ENCODE data around the gene COL5A1.

COL5A1 gene

DNA sequence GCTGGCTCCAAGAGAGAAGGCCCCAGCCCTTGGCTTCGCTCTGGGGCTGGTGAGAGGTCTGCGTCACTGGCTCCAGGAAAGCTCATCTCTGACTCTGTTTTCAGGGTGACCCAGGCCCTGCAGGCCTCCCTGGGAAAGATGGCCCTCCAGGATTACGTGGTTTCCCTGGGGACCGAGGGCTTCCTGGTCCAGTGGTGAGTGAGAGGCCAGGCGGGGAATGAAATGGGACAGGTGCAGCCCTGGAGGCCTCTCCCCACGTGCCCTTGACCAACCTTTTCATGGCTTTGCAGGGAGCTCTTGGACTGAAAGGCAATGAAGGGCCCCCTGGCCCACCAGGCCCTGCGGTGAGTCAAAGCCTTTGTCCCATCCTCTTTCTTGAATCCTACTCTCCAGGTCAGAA lies 163.3 kb downstream of the COL5A1 start:
- DNase-seq (ENCODE audit: extremely low read depth in 1 of 2, low read depth in 1 of 2), result no peak

GRCh38 chr9:134807716-134808446 lies 166.3 kb downstream of the COL5A1 start:
- DNase-seq (ENCODE audit: extremely low read depth in 1 of 2, low read depth in 1 of 2), result no peak

- no peak for DNase-seq (ENCODE audit: extremely low read depth in 1 of 2, low read depth in 1 of 2)
These were observed 166.8 kb downstream of the COL5A1 start for GRCh38 chr9:134808447-134808792.

DNA sequence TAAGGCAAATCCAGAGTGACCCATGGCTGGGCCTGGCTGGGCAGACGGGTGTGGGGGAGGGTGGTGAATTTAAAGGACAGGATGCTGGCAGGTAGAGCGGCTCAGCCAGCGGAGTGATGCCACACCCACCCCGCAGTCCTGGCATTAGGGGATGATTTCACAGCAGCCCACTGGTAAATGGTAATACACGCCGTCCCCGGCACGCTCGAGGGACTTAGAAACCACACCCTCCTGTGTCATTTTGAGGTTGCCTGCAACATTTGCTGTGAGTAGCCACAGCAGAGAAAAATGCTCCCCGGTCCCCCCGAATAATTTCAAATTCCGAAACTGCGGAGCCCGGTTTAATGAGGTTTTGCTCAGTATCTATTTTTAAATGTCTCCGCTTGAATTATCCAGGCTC lies 167.7 kb downstream of the COL5A1 start:
- DNase-seq (ENCODE audit: extremely low read depth in 1 of 2, low read depth in 1 of 2), result no peak

DNA sequence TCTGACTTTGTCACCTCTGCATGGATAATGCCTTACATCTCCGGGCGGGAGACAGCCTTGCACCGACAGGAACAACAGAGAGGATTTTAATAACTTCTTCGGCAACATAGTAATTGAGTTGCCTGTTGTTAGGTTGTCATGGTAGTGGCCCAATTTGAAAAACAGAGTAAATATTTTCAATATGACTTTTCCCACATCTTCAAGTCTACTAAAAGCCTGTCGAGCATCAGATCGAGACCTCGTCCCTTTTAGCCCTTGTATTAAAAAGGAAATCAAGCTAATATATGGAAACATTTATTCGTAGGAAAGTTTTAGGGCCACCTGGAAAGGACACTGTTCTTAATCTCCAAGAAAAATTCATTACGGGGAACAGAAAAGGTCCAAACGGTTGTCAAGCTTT lies 168.2 kb downstream of the COL5A1 start:
- DNase-seq (ENCODE audit: extremely low read depth in 1 of 2, low read depth in 1 of 2), result no peak

GRCh38 chr9:134811079-134811672 lies 169.6 kb downstream of the COL5A1 start:
- DNase-seq (ENCODE audit: extremely low read depth in 1 of 2, low read depth in 1 of 2), result no peak

GRCh38 chr9:134811673-134812342 lies 170.2 kb downstream of the COL5A1 start:
- no peak for DNase-seq (ENCODE audit: extremely low read depth in 1 of 2, low read depth in 1 of 2)

DNA sequence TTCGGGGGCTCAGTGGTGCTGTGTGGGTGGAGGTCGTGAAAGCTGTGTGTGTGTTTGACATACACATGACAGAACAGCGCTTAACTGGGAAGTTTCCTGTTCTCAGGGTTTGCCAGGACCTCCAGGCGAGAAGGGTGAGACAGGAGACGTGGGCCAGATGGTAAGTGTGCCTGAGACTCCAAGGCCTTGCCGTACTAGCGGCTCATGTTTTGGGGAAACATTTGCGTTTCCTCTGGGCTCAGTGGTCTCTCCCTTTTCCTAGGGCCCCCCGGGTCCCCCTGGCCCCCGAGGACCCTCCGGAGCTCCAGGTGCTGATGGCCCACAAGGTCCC lies 170.7 kb downstream of the COL5A1 start:
- no peak for DNase-seq (ENCODE audit: extremely low read depth in 1 of 2, low read depth in 1 of 2)

GRCh38 chr9:134813841-134814240 lies 172.2 kb downstream of the COL5A1 start:
- DNase-seq (ENCODE audit: extremely low read depth in 1 of 2, low read depth in 1 of 2), result no peak

DNA sequence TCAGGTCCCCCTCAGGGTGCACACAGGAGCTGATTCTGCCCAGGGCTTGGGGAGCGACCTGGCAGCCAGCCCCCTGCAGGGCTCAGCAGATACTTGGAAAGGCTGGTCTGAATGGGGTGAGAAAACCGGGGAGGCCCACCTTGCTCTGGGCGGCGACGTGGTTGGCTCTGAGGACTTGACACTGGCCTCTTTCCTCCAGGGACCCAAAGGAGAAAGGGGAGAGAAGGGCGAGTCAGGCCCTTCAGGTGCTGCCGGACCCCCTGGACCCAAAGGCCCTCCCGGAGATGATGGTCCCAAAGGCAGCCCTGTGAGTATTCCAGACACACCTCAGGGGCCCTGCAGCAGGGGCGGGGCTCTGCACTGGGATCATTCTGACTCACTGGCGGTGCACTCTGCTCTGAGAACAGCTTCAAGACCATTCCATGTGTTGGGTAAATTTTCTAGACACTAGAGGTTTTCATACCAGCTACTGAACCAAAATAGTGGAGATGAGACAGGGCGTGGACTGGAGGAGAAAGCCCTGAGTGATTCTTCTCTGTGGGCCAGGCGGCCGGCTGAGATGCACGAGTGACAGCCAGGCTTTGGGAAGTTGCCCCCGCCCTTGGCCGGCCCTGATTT lies 173.1 kb downstream of the COL5A1 start:
- DNase-seq (ENCODE audit: extremely low read depth in 1 of 2, low read depth in 1 of 2), result no peak

DNA sequence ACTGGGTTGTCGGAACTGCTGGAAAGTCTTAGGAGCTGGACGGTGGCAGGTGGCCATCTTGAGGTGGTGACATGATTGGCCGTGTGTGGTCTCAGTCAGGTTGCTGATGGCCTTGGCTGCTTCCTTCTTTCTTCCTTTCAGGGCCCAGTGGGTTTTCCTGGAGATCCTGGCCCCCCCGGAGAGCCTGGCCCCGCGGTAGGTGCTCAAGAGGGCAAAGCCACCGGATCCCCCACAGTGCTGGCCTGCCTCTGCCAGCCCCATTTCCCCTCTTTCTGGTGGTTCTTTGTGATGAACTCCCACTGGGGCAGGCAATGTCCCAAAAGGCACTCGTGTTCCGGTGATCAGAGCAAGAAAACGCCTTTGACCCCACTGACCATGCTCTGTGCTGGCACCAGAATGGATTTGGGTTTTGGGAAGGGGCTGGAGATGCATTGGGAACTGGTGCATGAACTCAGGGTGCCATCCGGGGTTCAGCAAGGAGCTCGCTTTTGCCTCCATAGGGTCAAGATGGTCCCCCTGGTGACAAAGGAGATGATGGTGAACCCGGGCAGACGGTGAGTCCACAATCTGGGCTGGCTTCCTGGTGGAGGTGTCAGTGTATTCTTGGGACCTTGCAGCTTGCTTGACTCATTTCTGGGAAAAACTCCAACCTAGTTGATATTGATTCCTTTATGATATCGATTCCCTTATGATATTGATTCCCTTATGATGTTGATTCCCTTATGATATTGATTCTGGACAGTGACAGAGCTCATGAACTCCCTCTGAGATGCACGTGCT lies 174.0 kb downstream of the COL5A1 start:
- no peak for DNase-seq (ENCODE audit: extremely low read depth in 1 of 2, low read depth in 1 of 2)

- no peak for DNase-seq (ENCODE audit: extremely low read depth in 1 of 2, low read depth in 1 of 2)
These were observed 174.7 kb downstream of the COL5A1 start for GRCh38 chr9:134816264-134816663.

DNA sequence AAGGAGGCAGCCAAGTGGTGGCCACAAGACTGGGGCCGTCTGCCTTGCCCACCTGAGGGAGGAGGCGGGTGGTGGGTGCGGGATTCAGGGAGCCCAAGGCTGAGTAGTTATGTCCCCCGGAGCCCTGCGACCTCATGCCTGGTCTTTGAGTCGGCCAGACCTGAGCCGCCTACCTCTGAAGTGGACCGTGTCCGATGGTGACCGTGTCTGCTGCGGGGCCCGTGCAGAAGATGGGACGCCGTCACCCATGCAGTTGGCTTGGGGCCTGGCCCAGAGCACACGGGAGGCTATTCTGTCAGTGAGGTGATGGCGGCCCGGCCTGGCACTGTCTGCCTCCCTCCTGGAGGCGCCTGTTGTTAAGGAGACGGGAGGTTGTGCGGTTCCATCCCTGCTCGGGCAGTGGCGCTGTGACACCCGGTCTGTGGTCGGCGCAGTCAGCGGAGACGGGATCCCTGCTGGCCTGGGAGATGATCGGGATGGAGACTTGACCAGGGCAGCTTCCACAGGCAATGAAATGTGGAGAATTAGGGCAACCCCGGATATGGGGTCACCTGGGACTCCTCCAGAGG lies 176.5 kb downstream of the COL5A1 start:
- no peak for DNase-seq (ENCODE audit: extremely low read depth in 1 of 2, low read depth in 1 of 2)

DNA sequence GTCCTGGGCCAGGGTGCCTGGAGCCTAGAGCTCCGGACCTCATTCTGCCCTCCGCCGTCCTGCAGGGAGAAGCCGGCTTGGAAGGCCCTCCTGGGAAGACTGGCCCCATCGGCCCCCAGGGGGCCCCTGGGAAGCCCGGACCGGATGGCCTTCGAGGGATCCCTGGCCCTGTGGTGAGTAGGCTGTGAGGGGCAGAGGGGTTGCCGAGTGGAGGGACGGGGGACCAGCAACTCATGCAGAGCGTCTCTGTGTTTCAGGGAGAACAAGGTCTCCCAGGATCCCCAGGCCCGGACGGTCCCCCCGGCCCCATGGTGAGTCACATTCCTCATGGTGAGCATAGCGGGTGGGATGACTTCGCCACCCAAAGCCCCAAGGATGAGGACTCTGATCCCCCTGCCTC lies 177.0 kb downstream of the COL5A1 start:
- DNase-seq (ENCODE audit: extremely low read depth in 1 of 2, low read depth in 1 of 2), result no peak

GRCh38 chr9:134820901-134821300 lies 179.3 kb downstream of the COL5A1 start:
- no peak for DNase-seq (ENCODE audit: extremely low read depth in 1 of 2, low read depth in 1 of 2)

DNA sequence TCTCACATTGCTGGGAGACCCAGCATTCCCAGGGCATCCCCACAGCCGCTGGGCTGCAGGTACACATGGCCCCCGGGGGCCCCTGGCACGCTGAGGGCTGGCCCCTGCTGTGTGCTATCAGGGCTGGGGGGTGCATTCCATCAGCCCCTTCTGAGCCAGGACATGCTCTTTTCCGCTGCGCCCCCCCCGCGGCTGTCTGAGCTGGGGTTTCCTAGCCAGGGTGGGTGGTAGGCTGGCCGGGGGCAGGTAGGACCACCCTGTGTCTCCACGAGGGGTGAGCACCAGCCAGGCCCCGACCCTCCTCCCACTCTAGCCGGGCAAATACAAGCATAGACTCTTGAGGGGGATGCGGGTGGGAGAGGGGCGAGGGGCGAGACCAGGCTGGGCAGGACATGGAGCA lies 180.9 kb downstream of the COL5A1 start:
- no peak for DNase-seq (ENCODE audit: extremely low read depth in 1 of 2, low read depth in 1 of 2)

DNA sequence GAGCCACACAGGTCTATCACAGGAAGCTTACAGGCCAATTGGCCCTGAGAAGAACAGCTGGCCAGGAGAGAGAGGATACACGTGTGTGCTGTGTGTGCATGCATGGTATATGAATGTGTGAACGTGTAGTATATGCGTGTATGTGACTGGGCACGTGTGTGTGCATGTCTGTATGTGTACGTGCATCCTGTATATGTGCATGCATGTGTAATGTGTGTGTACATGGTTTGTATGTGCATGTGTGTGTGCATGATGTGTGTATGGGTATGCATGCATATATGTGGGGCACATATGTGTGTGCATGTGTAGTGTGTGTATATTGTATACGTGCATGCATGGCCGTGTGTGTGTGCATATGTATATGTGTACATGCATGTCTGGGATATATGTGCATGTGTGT lies 182.0 kb downstream of the COL5A1 start:
- no peak for DNase-seq (ENCODE audit: extremely low read depth in 1 of 2, low read depth in 1 of 2)

GRCh38 chr9:134824583-134824982 lies 183.0 kb downstream of the COL5A1 start:
- DNase-seq (ENCODE audit: extremely low read depth in 1 of 2, low read depth in 1 of 2), result no peak

DNA sequence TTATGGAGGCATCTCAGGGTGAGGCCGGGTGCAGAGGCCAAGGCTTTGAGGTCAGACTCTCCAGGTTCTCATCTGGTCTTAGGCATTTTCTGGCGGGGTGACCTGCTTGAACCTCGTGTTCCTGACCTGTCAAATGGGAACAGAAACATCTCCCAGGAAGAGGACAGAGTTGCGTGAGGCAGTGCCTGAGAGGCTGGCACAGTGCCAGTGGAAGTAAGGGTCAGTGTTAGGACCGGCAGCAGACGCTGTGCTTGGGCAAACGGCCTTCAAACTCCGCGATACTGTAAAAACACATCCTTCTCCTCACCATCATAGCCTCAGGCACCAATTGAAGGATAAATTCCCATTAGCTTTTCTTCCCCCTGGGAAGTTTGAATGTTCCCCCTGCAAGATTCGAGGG lies 183.4 kb downstream of the COL5A1 start:
- no peak for DNase-seq (ENCODE audit: extremely low read depth in 1 of 2, low read depth in 1 of 2)

GRCh38 chr9:134826336-134827285 lies 185.0 kb downstream of the COL5A1 start:
- no peak for DNase-seq (ENCODE audit: extremely low read depth in 1 of 2, low read depth in 1 of 2)

Data from activated CD8-positive, alpha-beta memory T cell treated with anti-CD3 and anti-CD28 coated beads for 1 hour (primary cell).